GM20000 (cell line): Measurements from ENCODE around the gene DYSF.

ENCODE experiments used
- DNase-seq: peaks from one replicate; pipeline ENCODE4 v3.0.0; 2012; ENCODE audit warnings: low spot score
- CTCF ChIP-seq: IDR thresholded peaks from 2 replicates; pipeline ENCODE4 v1.5.1; 2012; ENCODE audit warnings: mild to moderate bottlenecking, control low read depth; ENCODE audit errors: extremely low read depth, missing control alignments

DYSF gene

GRCh38 chr2:71474744-71475397 lies 21.5 kb downstream of the DYSF start:
- TF ChIP-seq CTCF: no peak
- no peak for DNase-seq

- DNase-seq: no peak
- no peak for TF ChIP-seq CTCF
Observed at GRCh38 chr2:71476495-71476894, 23.1 kb downstream of the DYSF start.

GRCh38 chr2:71477231-71477691 lies 23.9 kb downstream of the DYSF start:
- no peak for DNase-seq
- no peak for TF ChIP-seq CTCF

GRCh38 chr2:71478806-71479205 lies 25.4 kb downstream of the DYSF start:
- TF ChIP-seq CTCF: no peak
- DNase-seq: no peak

GRCh38 chr2:71479261-71479660 lies 25.9 kb downstream of the DYSF start:
- DNase-seq: no peak
- no peak for TF ChIP-seq CTCF

- no peak for TF ChIP-seq CTCF
- no peak for DNase-seq
Observed at GRCh38 chr2:71481111-71481510, 27.8 kb downstream of the DYSF start.

- DNase-seq: no peak
- no peak for TF ChIP-seq CTCF
Observed at GRCh38 chr2:71482055-71482454, 28.7 kb downstream of the DYSF start.
